ENCODE measurements around the gene PMM1.

DNA sequence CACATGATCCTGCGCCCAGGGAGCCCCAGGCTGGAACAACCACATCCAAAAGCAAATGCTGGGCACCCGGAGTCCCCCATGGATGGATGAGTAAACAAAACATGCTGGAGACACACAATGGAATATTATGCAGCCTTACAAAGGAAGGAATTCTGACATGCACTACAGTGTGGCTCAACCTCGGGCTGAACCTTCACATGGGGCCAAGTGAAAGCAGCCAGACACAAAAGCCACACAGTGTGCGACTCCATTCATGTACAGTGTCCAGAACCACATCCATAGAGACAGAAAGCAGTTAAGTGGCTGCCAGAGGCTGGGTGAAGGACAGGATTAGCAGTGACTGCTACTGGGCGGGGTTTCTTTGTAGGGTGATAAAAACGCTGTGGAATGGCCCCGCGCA, 55.4 kb downstream of the PMM1 start:
- TF ChIP-seq, protein P1, sequence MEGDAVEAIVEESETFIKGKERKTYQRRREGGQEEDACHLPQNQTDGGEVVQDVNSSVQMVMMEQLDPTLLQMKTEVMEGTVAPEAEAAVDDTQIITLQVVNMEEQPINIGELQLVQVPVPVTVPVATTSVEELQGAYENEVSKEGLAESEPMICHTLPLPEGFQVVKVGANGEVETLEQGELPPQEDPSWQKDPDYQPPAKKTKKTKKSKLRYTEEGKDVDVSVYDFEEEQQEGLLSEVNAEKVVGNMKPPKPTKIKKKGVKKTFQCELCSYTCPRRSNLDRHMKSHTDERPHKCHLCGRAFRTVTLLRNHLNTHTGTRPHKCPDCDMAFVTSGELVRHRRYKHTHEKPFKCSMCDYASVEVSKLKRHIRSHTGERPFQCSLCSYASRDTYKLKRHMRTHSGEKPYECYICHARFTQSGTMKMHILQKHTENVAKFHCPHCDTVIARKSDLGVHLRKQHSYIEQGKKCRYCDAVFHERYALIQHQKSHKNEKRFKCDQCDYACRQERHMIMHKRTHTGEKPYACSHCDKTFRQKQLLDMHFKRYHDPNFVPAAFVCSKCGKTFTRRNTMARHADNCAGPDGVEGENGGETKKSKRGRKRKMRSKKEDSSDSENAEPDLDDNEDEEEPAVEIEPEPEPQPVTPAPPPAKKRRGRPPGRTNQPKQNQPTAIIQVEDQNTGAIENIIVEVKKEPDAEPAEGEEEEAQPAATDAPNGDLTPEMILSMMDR (IDR thresholded peaks at IDR 0.05; ENCODE audit: insufficient read depth, low read length, poor library complexity, severe bottlenecking): no peak
- TF ChIP-seq EZH2phosphoT487 (conservative IDR thresholded peaks at IDR 0.05; ENCODE audit: low read length): no peak

Measured in SU-DHL-6 (cell line).